Glomerular visceral epithelial cell (primary cell): ENCODE measurements around the gene EPHB2.

Experiments
- DNase-seq: peaks from one replicate; pipeline ENCODE4 v3.0.0-alpha.2; 2016; ENCODE audit errors: extremely low spot score

The EPHB2 gene

GRCh38 chr1:22952694-22953056, 242.0 kb downstream of the EPHB2 start:
- no peak for DNase-seq

GRCh38 chr1:22953057-22953739, 242.6 kb downstream of the EPHB2 start:
- DNase-seq, result no peak

DNA sequence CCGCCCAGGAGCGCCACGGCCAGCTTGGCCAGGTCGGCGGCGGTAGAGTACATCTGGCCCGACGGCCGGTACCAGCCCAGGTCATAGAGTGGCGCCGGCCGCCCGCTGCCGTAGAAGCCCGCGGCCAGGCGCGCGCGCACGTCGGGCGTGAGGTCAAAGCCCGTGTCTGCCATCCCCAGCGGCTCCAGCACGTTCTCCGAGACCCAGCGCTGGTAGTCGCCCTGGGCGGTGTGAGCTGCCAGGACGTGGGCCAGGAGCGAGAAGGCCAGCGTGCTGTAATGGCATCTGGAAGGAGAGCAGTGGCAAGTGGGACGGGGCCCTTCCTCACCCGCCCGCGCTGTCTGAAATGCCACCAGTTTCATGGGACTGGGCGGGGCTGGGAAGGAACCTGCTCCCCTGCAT, 243.1 kb downstream of the EPHB2 start:
- no peak for DNase-seq

GRCh38 chr1:22955146-22955545, 244.5 kb downstream of the EPHB2 start:
- DNase-seq, result no peak

GRCh38 chr1:22957066-22957465, 246.4 kb downstream of the EPHB2 start:
- DNase-seq, result no peak

- DNase-seq, result no peak
Observed at GRCh38 chr1:22958556-22958955, 247.9 kb downstream of the EPHB2 start.

DNA sequence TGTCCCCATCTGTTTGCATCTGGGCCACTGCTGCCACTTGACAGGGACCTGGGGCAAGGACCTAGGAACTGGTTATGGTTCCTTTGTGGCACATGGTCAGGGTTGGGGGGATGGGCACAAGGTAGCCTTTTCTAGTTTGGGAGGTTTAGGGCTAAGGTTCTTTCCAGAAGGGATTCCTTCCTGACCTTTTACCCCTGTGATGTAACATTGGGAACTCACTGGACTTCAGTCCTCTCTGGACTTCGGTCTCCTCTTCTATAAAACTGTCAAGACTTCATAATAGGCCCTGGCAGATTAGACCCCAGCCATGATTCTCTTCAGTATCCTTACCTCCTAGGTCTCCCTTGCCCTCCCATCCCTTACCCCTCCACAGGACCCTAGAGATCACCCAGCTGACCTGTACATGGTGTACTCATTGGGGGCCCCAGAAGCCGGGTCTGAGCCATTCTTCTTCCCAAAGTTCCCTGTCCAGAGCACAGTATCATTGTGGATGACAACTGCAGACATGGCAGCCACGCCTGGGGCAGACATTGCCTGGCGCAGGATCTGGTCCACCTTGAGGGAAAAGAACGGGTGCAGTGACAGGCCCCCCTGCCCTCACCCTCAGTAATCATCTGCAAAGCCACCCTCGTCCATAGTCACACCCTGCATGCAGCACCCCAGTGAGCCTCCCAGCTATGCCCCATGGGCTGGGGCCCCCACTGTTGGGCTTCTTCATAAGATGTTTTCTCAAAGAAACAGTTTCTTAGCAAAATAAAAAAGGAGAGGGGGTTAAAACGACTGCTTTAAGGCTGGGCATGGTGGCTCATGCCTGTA, 249.1 kb downstream of the EPHB2 start:
- DNase-seq, result no peak

GRCh38 chr1:22962558-22962957, 251.9 kb downstream of the EPHB2 start:
- DNase-seq, result no peak

DNA sequence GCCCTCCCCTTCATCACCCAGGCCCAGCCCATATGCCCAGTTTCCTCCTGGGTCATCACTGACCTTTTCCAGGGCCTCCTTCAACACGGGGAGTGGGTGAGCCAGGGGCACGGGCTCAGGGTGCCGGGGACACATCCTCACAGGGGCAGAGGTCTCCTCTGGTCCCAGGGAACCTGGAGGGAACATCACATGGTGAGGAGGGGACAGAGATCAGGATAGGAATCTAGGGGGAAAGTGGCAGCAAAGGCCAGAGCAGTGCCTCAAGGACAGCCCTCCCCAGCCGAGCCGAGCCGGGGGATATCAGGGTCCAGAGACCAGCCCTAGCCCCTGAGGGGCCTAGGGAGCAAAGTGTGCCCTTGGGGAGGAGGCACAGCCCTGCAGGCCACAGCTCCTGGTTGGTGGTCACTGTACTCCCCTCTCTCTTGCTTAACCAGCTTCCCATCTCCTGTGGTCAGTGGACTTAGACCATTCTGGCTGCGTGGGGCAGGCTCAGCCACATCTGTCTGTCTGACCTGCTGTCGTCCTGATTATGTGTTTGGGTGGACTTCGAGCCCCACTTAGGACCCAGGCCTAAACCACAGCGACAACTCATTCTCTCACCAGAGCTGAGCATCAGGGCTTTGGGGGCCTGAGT, 252.5 kb downstream of the EPHB2 start:
- no peak for DNase-seq

DNA sequence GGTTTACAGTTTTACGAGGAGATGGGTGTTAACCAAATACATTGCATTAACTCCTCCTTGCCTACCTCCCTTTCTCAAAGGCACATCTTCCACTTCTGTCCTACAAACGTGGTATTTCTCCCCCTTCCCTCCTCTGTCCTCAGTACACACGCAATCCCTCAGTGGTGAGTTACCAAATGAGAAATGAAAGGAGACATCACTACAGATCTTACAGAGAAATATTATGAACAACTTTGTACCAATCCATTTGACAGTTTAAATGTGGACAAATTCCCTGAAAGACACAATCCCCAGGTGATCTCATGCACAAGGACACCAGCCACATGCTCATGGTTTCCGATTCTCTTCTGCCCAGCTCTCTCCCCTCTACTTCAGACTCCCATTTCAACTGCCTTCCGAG, 255.7 kb downstream of the EPHB2 start:
- DNase-seq, result no peak

GRCh38 chr1:22967833-22968232, 257.2 kb downstream of the EPHB2 start:
- DNase-seq, result no peak

GRCh38 chr1:22969304-22969709, 258.7 kb downstream of the EPHB2 start:
- DNase-seq, result peak; percentile 21

- no peak for DNase-seq
Observed at GRCh38 chr1:22970096-22970495, 259.5 kb downstream of the EPHB2 start.
